NOMO-1 treated with DMSO at 0.1 percent for 48 hours (cell line): ENCODE data around the gene LZTS3.
"Not testable (repeated sequence)": the region's sequence is repeated elsewhere in the genome, so short reads cannot be mapped to it uniquely, and the experiment has no call there.

Experiments used
- DNase-seq: peaks from one replicate; lab custom pipeline; 2025; ENCODE audit not compliant: unreplicated experiment; lab: John Stamatoyannopoulos, UW

LZTS3 gene

GRCh38 chr20:3192226-3193015, 19.1 kb upstream of the LZTS3 start:
- no peak for DNase-seq

- no peak for DNase-seq
These were observed 17.3 kb upstream of the LZTS3 start for GRCh38 chr20:3190681-3191111.

GRCh38 chr20:3189561-3190131, 16.3 kb upstream of the LZTS3 start:
- no peak for DNase-seq

GRCh38 chr20:3188823-3189413, 15.6 kb upstream of the LZTS3 start:
- no peak for DNase-seq

GRCh38 chr20:3187861-3188260, 14.5 kb upstream of the LZTS3 start:
- not testable (repeated sequence) for DNase-seq

GRCh38 chr20:3183896-3184612, 10.7 kb upstream of the LZTS3 start:
- DNase-seq = no peak

- DNase-seq = not testable (repeated sequence)
These were observed 9.1 kb upstream of the LZTS3 start for GRCh38 chr20:3182429-3182828.

- DNase-seq = no peak
These were observed 7.9 kb upstream of the LZTS3 start for GRCh38 chr20:3181270-3181669.

GRCh38 chr20:3180319-3180718, 7.0 kb upstream of the LZTS3 start:
- no peak for DNase-seq

GRCh38 chr20:3177746-3178485, 4.6 kb upstream of the LZTS3 start:
- no peak for DNase-seq

- DNase-seq = no peak
These were observed 1.9 kb upstream of the LZTS3 start for GRCh38 chr20:3175270-3175669.

GRCh38 chr20:3174442-3175261, 1.3 kb upstream of the LZTS3 start:
- no peak for DNase-seq

- peak; percentile 62 for DNase-seq
These were observed 477 bp upstream of the LZTS3 start for GRCh38 chr20:3173610-3174441.

GRCh38 chr20:3172126-3172932, 1.0 kb downstream of the LZTS3 start:
- no peak for DNase-seq

- DNase-seq = no peak
These were observed 1.8 kb downstream of the LZTS3 start for GRCh38 chr20:3171391-3172125.

GRCh38 chr20:3168829-3169590, 4.3 kb downstream of the LZTS3 start:
- no peak for DNase-seq
